Osteoblast (primary cell): ENCODE results near the gene MYO5B. TPM values are rescaled to one million over a fixed set of nuclear protein-coding genes. Genes with fewer than 3 reads are reported as not detected.

Experiments used
- DNase-seq: peaks from one replicate; pipeline ENCODE4 v3.0.0; 2011; ENCODE audit warnings: low spot score, mixed read lengths; ENCODE audit not compliant: insufficient read length; ENCODE audit errors: missing footprints
- H2AFZ ChIP-seq: 2 replicates; pipeline ENCODE4 v1.6.0; 2011; ENCODE audit warnings: mild to moderate bottlenecking, low read length
- H3K27ac ChIP-seq: 2 replicates; pipeline ENCODE4 v1.5.1; 2011; ENCODE audit warnings: mild to moderate bottlenecking, low read depth, low read length, moderate library complexity
- H3K27me3 ChIP-seq: 2 replicates; pipeline ENCODE4 v1.6.0; 2012; ENCODE audit warnings: mild to moderate bottlenecking, control low read depth, inconsistent platforms, low read length, moderate library complexity; ENCODE audit not compliant: insufficient read depth
- H3K36me3 ChIP-seq: 2 replicates; pipeline ENCODE4 v1.5.1; 2011; ENCODE audit warnings: mild to moderate bottlenecking, low read length, control low read depth, moderate library complexity; ENCODE audit not compliant: insufficient read depth
- H3K4me1 ChIP-seq: 2 replicates; pipeline ENCODE4 v1.5.1; 2011; ENCODE audit warnings: mild to moderate bottlenecking, low read length, control low read depth, moderate library complexity; ENCODE audit not compliant: insufficient read depth
- H3K4me2 ChIP-seq: 2 replicates; pipeline ENCODE4 v1.6.0; 2011; ENCODE audit warnings: mild to moderate bottlenecking, low read length; ENCODE audit not compliant: insufficient read depth
- H3K4me3 ChIP-seq: fragments of 200-600 bp; sonication (generic); 3 replicates; pipeline ENCODE4 v1.5.1; 2012; ENCODE audit warnings: mild to moderate bottlenecking, low read length, inconsistent platforms; ENCODE audit not compliant: insufficient read depth
- H3K79me2 ChIP-seq: 2 replicates; pipeline ENCODE4 v1.6.0; 2012; ENCODE audit warnings: mild to moderate bottlenecking, low read length, control low read depth, inconsistent platforms; ENCODE audit not compliant: insufficient read depth
- H3K9me3 ChIP-seq: 2 replicates; pipeline ENCODE4 v1.5.1; 2011; ENCODE audit warnings: low read depth, low read length, control low read depth
- H4K20me1 ChIP-seq: 2 replicates; pipeline ENCODE4 v1.6.0; 2012; ENCODE audit warnings: mild to moderate bottlenecking, low read length, control low read depth; ENCODE audit not compliant: insufficient read depth
- CTCF ChIP-seq: IDR thresholded peaks from 2 replicates; pipeline ENCODE4 v1.5.1; 2011; ENCODE audit warnings: mild to moderate bottlenecking, low read depth, low read length, moderate library complexity; ENCODE audit errors: extremely low read depth
- total RNA-seq: library from RNA; depleted of rRNA; stranded (reverse); fragments of >200 nt; gene quantifications from 2 replicates; pipeline ENCODE4 v1.2.3, GENCODE V29; 2012

MYO5B gene
- total RNA-seq, 1 donor: 0.36 TPM

GRCh38 chr18:50207722-50208121 lies 12.8 kb upstream of the MYO5B start:
- no peak for TF ChIP-seq CTCF
- DNase-seq: no peak

DNA sequence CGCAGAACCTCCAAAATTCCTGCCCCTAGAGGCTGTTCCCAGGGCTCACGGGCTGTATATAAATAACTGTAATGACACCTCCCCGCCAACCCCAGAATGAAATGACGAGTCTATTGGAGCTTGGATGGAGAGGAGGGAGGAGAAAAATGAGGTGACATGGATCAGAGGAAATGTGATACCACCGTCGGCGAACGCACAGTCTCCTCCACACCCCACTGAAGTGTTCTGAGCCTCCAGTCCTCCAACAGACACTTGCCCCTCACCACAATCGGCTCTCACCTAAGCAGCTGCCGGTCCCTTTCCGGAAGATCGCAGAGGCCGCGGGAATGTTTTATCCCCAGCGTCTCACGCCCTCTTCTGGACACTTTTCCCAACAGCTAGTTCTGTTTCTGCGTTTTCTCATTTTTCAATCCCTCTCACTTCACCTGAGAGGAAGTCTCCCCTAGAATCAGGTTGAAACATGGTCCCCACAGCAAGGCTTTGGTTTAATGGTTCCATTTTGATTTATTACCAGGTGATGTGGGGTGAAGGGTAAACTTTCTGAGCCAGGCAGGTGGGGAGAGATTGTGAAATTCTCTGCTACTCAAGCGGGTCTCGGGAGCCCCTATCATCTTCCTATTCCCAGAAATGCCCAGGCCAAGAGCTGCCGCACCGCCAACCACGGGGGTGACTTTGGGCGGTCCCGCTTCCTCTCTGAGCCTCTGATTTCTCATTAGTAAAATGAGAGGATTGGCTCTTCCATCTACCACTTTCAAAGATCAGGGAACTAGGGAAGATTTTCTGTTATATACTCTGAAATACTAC lies 9.1 kb upstream of the MYO5B start:
- Histone ChIP-seq H3K4me2 (peak overlapping the region; percentile 66), H2AFZ (peak overlapping the region; percentile 49), H3K36me3 (no peaks in the 10 kb centered on the region), H3K79me2 (no peaks in the 10 kb centered on the region), H3K27ac (no peak overlapping the region), H3K9me3 (no peaks in the 10 kb centered on the region), H3K27me3 (peaks cover 8% of the 10 kb centered on the region), H3K4me1 (no peaks in the 10 kb centered on the region), H4K20me1 (no peaks in the 10 kb centered on the region), H3K4me3 (no peak overlapping the region)
- peak; percentile 84 for DNase-seq
- peak; percentile 74 for TF ChIP-seq CTCF

More at GRCh38 chr18:50207722-50208121, 12.8 kb upstream of the MYO5B start:
- no peaks in the 10 kb centered on the region for H3K4me1 ChIP-seq
- H3K27ac ChIP-seq: no peak overlapping the region
- no peak overlapping the region for H3K4me2 ChIP-seq
- H3K9me3 ChIP-seq: no peaks in the 10 kb centered on the region
- H3K27me3 ChIP-seq: peaks cover 8% of the 10 kb centered on the region
- no peaks in the 10 kb centered on the region for H3K79me2 ChIP-seq
- no peak overlapping the region for H2AFZ ChIP-seq
- H4K20me1 ChIP-seq: no peaks in the 10 kb centered on the region
- no peak overlapping the region for H3K4me3 ChIP-seq
- H3K36me3 ChIP-seq: no peaks in the 10 kb centered on the region

- peaks cover 11% of the 10 kb centered on the region for H3K27me3 ChIP-seq
Measured at GRCh38 chr18:50201476-50202018, 6.6 kb upstream of the MYO5B start.

More at GRCh38 chr18:50201476-50202018, 6.6 kb upstream of the MYO5B start:
- H3K36me3 ChIP-seq: no peaks in the 10 kb centered on the region
- TF ChIP-seq CTCF: no peak
- H3K4me3 ChIP-seq: no peak overlapping the region
- H4K20me1 ChIP-seq: no peaks in the 10 kb centered on the region
- H3K4me1 ChIP-seq: no peaks in the 10 kb centered on the region
- H2AFZ ChIP-seq: no peak overlapping the region
- H3K9me3 ChIP-seq: no peaks in the 10 kb centered on the region
- H3K79me2 ChIP-seq: no peaks in the 10 kb centered on the region
- no peak for DNase-seq
- H3K27ac ChIP-seq: no peak overlapping the region
- H3K4me2 ChIP-seq: no peak overlapping the region
